Activated naive CD8-positive, alpha-beta T cell treated with anti-CD3 and anti-CD28 coated beads, Interleukin-2, amount 50 U/mL, for 24 hours (primary cell): Measurements from ENCODE around the gene PSME2.

Experiments
- ATAC-seq: fragments of 150-1000 bp; cut with Tn5 transposase; one replicate; pipeline ENCODE4 v1.10.0; 2021
- DNase-seq: peaks from one replicate; pipeline ENCODE4 v3.0.0; 2021
- H3K27ac Mint-ChIP-seq: one replicate; pipeline ENCODE4 v1.8.0; 2021; ENCODE audit warnings: mild to moderate bottlenecking, mixed read lengths
- H3K27me3 Mint-ChIP-seq: one replicate; pipeline ENCODE4 v1.8.0; 2021; ENCODE audit warnings: mixed read lengths
- H3K36me3 Mint-ChIP-seq: one replicate; pipeline ENCODE4 v1.8.0; 2021; ENCODE audit warnings: low read depth, mixed read lengths
- H3K4me1 Mint-ChIP-seq: one replicate; pipeline ENCODE4 v1.8.0; 2021; ENCODE audit warnings: mixed read lengths
- H3K4me3 Mint-ChIP-seq: one replicate; pipeline ENCODE4 v1.8.0; 2021; ENCODE audit warnings: mild to moderate bottlenecking, moderate library complexity, mixed read lengths
- H3K9me3 Mint-ChIP-seq: one replicate; pipeline ENCODE4 v1.8.0; 2021; ENCODE audit warnings: mixed read lengths

Gene PSME2

GRCh38 chr14:24184104-24184970 lies 37.9 kb upstream of the PSME2 start:
- Mint-ChIP-seq H3K4me3 (no peak overlapping the region), H3K36me3 (peaks cover 42% of the 10 kb centered on the region), H3K9me3 (no peaks in the 10 kb centered on the region), H3K4me1 (peaks cover 14% of the 10 kb centered on the region), H3K27me3 (no peaks in the 10 kb centered on the region), H3K27ac (no peak overlapping the region)
- DNase-seq (no peak), ATAC-seq (no peak)

GRCh38 chr14:24183014-24183481 lies 36.6 kb upstream of the PSME2 start:
- peaks cover 43% of the 10 kb centered on the region for H3K36me3 Mint-ChIP-seq
- no peaks in the 10 kb centered on the region for H3K9me3 Mint-ChIP-seq
- no peaks in the 10 kb centered on the region for H3K27me3 Mint-ChIP-seq
- H3K4me1 Mint-ChIP-seq, result peaks cover 11% of the 10 kb centered on the region
- H3K27ac Mint-ChIP-seq, result no peak overlapping the region
- no peak overlapping the region for H3K4me3 Mint-ChIP-seq
- no peak for ATAC-seq
- no peak for DNase-seq

GRCh38 chr14:24182110-24182882 lies 35.9 kb upstream of the PSME2 start:
- Mint-ChIP-seq H3K27me3 (no peaks in the 10 kb centered on the region), H3K4me3 (no peak overlapping the region), H3K4me1 (peaks cover 5% of the 10 kb centered on the region), H3K9me3 (no peaks in the 10 kb centered on the region), H3K36me3 (peaks cover 45% of the 10 kb centered on the region), H3K27ac (no peak overlapping the region)
- DNase-seq (no peak), ATAC-seq (no peak)

GRCh38 chr14:24181371-24182077 lies 35.1 kb upstream of the PSME2 start:
- DNase-seq (no peak), ATAC-seq (no peak)
- H3K4me3 Mint-ChIP-seq, result no peak overlapping the region
- peaks cover 39% of the 10 kb centered on the region for H3K36me3 Mint-ChIP-seq
- no peak overlapping the region for H3K27ac Mint-ChIP-seq
- H3K27me3 Mint-ChIP-seq, result no peaks in the 10 kb centered on the region
- no peaks in the 10 kb centered on the region for H3K9me3 Mint-ChIP-seq
- H3K4me1 Mint-ChIP-seq, result no peaks in the 10 kb centered on the region

- Mint-ChIP-seq H3K27me3 (no peaks in the 10 kb centered on the region), H3K36me3 (peaks cover 29% of the 10 kb centered on the region), H3K4me3 (no peak overlapping the region), H3K4me1 (no peaks in the 10 kb centered on the region), H3K9me3 (no peaks in the 10 kb centered on the region), H3K27ac (peak overlapping the region; percentile 47)
- ATAC-seq (no peak), DNase-seq (no peak)
These were observed 33.8 kb upstream of the PSME2 start for GRCh38 chr14:24179961-24180796.

- H3K27ac Mint-ChIP-seq, result peak overlapping the region; percentile 47
- H3K4me3 Mint-ChIP-seq, result no peak overlapping the region
- no peaks in the 10 kb centered on the region for H3K9me3 Mint-ChIP-seq
- H3K4me1 Mint-ChIP-seq, result no peaks in the 10 kb centered on the region
- H3K36me3 Mint-ChIP-seq, result peaks cover 27% of the 10 kb centered on the region
- ATAC-seq, result no peak
- H3K27me3 Mint-ChIP-seq, result no peaks in the 10 kb centered on the region
- no peak for DNase-seq
These were observed 33.0 kb upstream of the PSME2 start for GRCh38 chr14:24179294-24179960.

- ATAC-seq (no peak), DNase-seq (no peak)
- Mint-ChIP-seq H3K9me3 (no peaks in the 10 kb centered on the region), H3K27me3 (no peaks in the 10 kb centered on the region), H3K27ac (peak overlapping the region; percentile 22), H3K4me1 (no peaks in the 10 kb centered on the region), H3K4me3 (no peak overlapping the region), H3K36me3 (peaks cover 26% of the 10 kb centered on the region)
These were observed 32.2 kb upstream of the PSME2 start for GRCh38 chr14:24178399-24179178.

GRCh38 chr14:24177891-24178290 lies 31.5 kb upstream of the PSME2 start:
- no peak for ATAC-seq
- H3K36me3 Mint-ChIP-seq, result peaks cover 23% of the 10 kb centered on the region
- no peaks in the 10 kb centered on the region for H3K27me3 Mint-ChIP-seq
- no peak overlapping the region for H3K27ac Mint-ChIP-seq
- no peak overlapping the region for H3K4me3 Mint-ChIP-seq
- peaks cover 3% of the 10 kb centered on the region for H3K4me1 Mint-ChIP-seq
- DNase-seq, result no peak
- no peaks in the 10 kb centered on the region for H3K9me3 Mint-ChIP-seq

- peaks cover 19% of the 10 kb centered on the region for H3K36me3 Mint-ChIP-seq
- H3K9me3 Mint-ChIP-seq, result no peaks in the 10 kb centered on the region
- H3K4me3 Mint-ChIP-seq, result no peak overlapping the region
- ATAC-seq, result no peak
- no peak for DNase-seq
- H3K27ac Mint-ChIP-seq, result no peak overlapping the region
- no peaks in the 10 kb centered on the region for H3K27me3 Mint-ChIP-seq
- peaks cover 6% of the 10 kb centered on the region for H3K4me1 Mint-ChIP-seq
These were observed 30.8 kb upstream of the PSME2 start for GRCh38 chr14:24177041-24177825.

GRCh38 chr14:24176599-24176998 lies 30.2 kb upstream of the PSME2 start:
- no peak overlapping the region for H3K27ac Mint-ChIP-seq
- no peak for DNase-seq
- H3K4me3 Mint-ChIP-seq, result no peak overlapping the region
- peaks cover 9% of the 10 kb centered on the region for H3K4me1 Mint-ChIP-seq
- ATAC-seq, result no peak
- peaks cover 14% of the 10 kb centered on the region for H3K36me3 Mint-ChIP-seq
- no peaks in the 10 kb centered on the region for H3K9me3 Mint-ChIP-seq
- H3K27me3 Mint-ChIP-seq, result no peaks in the 10 kb centered on the region

- peak overlapping the region; percentile 75 for H3K4me3 Mint-ChIP-seq
- DNase-seq, result no peak
- no peaks in the 10 kb centered on the region for H3K27me3 Mint-ChIP-seq
- ATAC-seq, result no peak
- no peaks in the 10 kb centered on the region for H3K9me3 Mint-ChIP-seq
- H3K4me1 Mint-ChIP-seq, result peaks cover 21% of the 10 kb centered on the region
- peaks cover 16% of the 10 kb centered on the region for H3K36me3 Mint-ChIP-seq
- H3K27ac Mint-ChIP-seq, result no peak overlapping the region
These were observed 26.5 kb upstream of the PSME2 start for GRCh38 chr14:24172871-24173281.

GRCh38 chr14:24172261-24172860 lies 26.0 kb upstream of the PSME2 start:
- no peaks in the 10 kb centered on the region for H3K27me3 Mint-ChIP-seq
- DNase-seq (no peak), ATAC-seq (no peak)
- peak overlapping the region; percentile 75 for H3K4me3 Mint-ChIP-seq
- peaks cover 22% of the 10 kb centered on the region for H3K4me1 Mint-ChIP-seq
- H3K9me3 Mint-ChIP-seq, result no peaks in the 10 kb centered on the region
- peak overlapping the region; percentile 14 for H3K27ac Mint-ChIP-seq
- peaks cover 18% of the 10 kb centered on the region for H3K36me3 Mint-ChIP-seq
